HepG2 (cell line): ENCODE results near the gene EEF1AKMT3.

Experiments used
- CAMTA2 ChIP-seq: sonication (generic); formaldehyde crosslinking; IDR thresholded peaks from 2 replicates; pipeline ENCODE4 v1.4.0; 2020; ENCODE audit warnings: mild to moderate bottlenecking, missing genetic modification reagents, borderline replicate concordance
- CTCF ChIP-seq: sonication (generic); formaldehyde crosslinking; IDR thresholded peaks from 2 replicates; pipeline ENCODE4 v1.5.0; 2020; ENCODE audit warnings: mild to moderate bottlenecking, missing genetic modification reagents, moderate library complexity
- KLF13 ChIP-seq: sonication (generic); formaldehyde crosslinking; IDR thresholded peaks from 2 replicates; pipeline ENCODE4 v1.4.0; 2020; ENCODE audit warnings: mild to moderate bottlenecking, missing genetic modification reagents
- ZBTB34 ChIP-seq: sonication (generic); formaldehyde crosslinking; IDR thresholded peaks from 2 replicates; pipeline ENCODE4 v1.8.0; 2022; ENCODE audit warnings: mild to moderate bottlenecking, missing genetic modification reagents

- TF ChIP-seq CTCF (CRISPR knock-in tag), result peak; percentile 32; the same call in 1 of the 2 replicates
- no peak; the same call in 1 of the 2 replicates for TF ChIP-seq ZBTB34 (CRISPR knock-in tag)
- no peak for TF ChIP-seq KLF13 (CRISPR knock-in tag)
- TF ChIP-seq CAMTA2 (CRISPR knock-in tag), result no peak
Measured at GRCh38 chr12:57751788-57752667, 20.4 kb upstream of the EEF1AKMT3 start, which contains the start of gene CDK4.
